Activated T-helper 17 cell treated with anti-CD3 and anti-CD28 coated beads, Interleukin-2, amount 50 U/mL, for 72 hours (primary cell): ENCODE results near the gene TCEAL8. TPM values are rescaled to one million over a fixed set of nuclear protein-coding genes. Genes with fewer than 3 reads are reported as not detected.

Source experiments
- total RNA-seq, 2 donors: library from RNA; stranded (reverse); gene quantifications; one replicate each; pipeline ENCODE4 v1.2.3, GENCODE V29; 2022

The TCEAL8 gene
- total RNA-seq, 2 donors from 2014 or later = 22.8 to 25.6 TPM

Other genes with a start within 250 kb of the TCEAL8 start
- 1 to 10 TPM in 1 of 2 donors, not detected in 1; 1.1 TPM for gene BEX1, start 191.0 kb downstream of the TCEAL8 start, total RNA-seq
- not detected for gene NXF3, start 162.0 kb downstream of the TCEAL8 start, total RNA-seq
- gene BEX4, start 40.0 kb downstream of the TCEAL8 start, total RNA-seq = 1 to 10 TPM; 5.0 to 7.3 TPM
- not detected for gene TCEAL5, start 21.6 kb upstream of the TCEAL8 start, total RNA-seq
- 1 to 10 TPM; 4.8 to 7.4 TPM for gene BEX2, start 55.8 kb upstream of the TCEAL8 start, total RNA-seq
- not detected for gene TCEAL7, start 75.1 kb upstream of the TCEAL8 start, total RNA-seq
- gene TCEAL9, start 101.4 kb upstream of the TCEAL8 start, total RNA-seq = 1 to 10 TPM in 1 of 2 donors, under 1 TPM in 1; 0.73 to 1.1 TPM
- 1 to 10 TPM; 3.5 to 9.4 TPM for gene BEX3, start 121.4 kb upstream of the TCEAL8 start, total RNA-seq